Measurements from ENCODE around the gene CSF3R. TPM values are rescaled to one million over a fixed set of nuclear protein-coding genes. Genes with fewer than 3 reads are reported as not detected.

Gene CSF3R
- total RNA-seq, 2 donors from 2014 or later, result 3.4 to 9.3 TPM

GRCh38 chr1:36464605-36465393 lies 17.9 kb downstream of the CSF3R start:
- Histone ChIP-seq H3K27me3 (no peaks in the 10 kb centered on the region), H3K4me3 (peak overlapping the region; percentile 93 to 99), H3K36me3 (peaks cover 17% of the 10 kb centered on the region), H3K27ac (peak overlapping the region; percentile 92 to 96), H3K9me3 (no peaks in the 10 kb centered on the region), H3K4me1 (peaks cover 0 to 20% of the 10 kb centered on the region in 2 donors)
- TF ChIP-seq, protein P1, sequence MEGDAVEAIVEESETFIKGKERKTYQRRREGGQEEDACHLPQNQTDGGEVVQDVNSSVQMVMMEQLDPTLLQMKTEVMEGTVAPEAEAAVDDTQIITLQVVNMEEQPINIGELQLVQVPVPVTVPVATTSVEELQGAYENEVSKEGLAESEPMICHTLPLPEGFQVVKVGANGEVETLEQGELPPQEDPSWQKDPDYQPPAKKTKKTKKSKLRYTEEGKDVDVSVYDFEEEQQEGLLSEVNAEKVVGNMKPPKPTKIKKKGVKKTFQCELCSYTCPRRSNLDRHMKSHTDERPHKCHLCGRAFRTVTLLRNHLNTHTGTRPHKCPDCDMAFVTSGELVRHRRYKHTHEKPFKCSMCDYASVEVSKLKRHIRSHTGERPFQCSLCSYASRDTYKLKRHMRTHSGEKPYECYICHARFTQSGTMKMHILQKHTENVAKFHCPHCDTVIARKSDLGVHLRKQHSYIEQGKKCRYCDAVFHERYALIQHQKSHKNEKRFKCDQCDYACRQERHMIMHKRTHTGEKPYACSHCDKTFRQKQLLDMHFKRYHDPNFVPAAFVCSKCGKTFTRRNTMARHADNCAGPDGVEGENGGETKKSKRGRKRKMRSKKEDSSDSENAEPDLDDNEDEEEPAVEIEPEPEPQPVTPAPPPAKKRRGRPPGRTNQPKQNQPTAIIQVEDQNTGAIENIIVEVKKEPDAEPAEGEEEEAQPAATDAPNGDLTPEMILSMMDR (IDR thresholded peaks at IDR 0.05), result no peak
- no peak for DNase-seq (ENCODE audit: low spot score)

DNA sequence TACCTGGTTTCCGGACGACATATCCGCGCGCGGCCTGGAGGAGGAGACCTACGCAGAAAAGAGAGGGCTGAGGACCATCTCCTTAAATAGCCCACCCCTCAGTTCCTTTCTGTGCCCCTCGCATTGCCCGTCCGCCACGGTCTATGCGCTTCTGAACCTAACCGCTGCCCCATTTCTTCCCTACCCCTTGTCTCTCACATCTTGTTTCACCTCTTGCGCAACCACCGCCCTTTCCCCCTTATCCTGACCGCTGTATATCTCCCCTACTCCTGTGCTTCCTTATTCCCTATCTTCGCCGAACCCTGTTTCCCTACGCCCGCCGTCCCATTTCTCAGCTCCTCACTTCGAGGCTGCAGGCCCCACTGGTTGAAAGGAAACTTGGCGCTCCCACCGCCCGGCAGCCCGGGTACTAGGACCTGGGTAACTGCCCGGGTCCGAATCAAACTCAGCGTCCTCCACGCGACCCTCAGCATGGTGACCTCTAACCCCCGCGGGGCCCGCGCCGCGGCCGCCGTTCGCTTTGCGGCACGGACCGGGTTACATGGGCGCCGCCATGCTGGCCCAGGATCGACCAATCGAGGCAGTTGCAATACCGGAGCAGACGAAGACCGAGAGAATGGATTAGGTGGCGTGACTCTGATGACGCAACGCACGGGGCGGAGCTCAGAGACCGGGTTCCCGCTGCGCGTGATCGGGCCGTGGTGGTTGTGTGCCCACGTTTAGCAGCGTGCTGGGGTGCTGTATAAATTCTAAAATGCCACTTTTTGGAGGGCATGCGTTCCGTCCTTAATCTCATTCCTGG lies 18.7 kb downstream of the CSF3R start, which contains the start of gene MRPS15:
TSS of gene MRPS15 (minus strand) at position 582 of the 802 bp plus-strand sequence. CDS start at position 473, 109 bp downstream.
- Histone ChIP-seq H3K27me3 (no peaks in the 10 kb centered on the region), H3K9me3 (no peaks in the 10 kb centered on the region), H3K36me3 (peaks cover 23% of the 10 kb centered on the region), H3K4me1 (peaks cover 0 to 20% of the 10 kb centered on the region in 2 donors), H3K4me3 (peak within 1 kb of the TSS; percentile 93 to 99), H3K27ac (peak within 1 kb of the TSS; percentile 92 to 96)
- peak; percentile 97 for DNase-seq (ENCODE audit: low spot score)
- TF ChIP-seq, protein P1 (IDR thresholded peaks at IDR 0.05), result no peak

GRCh38 chr1:36463463-36463802 lies 19.3 kb downstream of the CSF3R start:
- no peaks in the 10 kb centered on the region for H3K9me3 ChIP-seq
- TF ChIP-seq, protein P1 (IDR thresholded peaks at IDR 0.05), result no peak
- H3K27me3 ChIP-seq, result no peaks in the 10 kb centered on the region
- peaks cover 28% of the 10 kb centered on the region for H3K36me3 ChIP-seq
- H3K27ac ChIP-seq, result peak overlapping the region in 1 of 2 donors; percentile 92
- peaks cover 0 to 20% of the 10 kb centered on the region in 2 donors for H3K4me1 ChIP-seq
- no peak for DNase-seq (ENCODE audit: low spot score)
- H3K4me3 ChIP-seq, result peak overlapping the region; percentile 93 to 99

DNA sequence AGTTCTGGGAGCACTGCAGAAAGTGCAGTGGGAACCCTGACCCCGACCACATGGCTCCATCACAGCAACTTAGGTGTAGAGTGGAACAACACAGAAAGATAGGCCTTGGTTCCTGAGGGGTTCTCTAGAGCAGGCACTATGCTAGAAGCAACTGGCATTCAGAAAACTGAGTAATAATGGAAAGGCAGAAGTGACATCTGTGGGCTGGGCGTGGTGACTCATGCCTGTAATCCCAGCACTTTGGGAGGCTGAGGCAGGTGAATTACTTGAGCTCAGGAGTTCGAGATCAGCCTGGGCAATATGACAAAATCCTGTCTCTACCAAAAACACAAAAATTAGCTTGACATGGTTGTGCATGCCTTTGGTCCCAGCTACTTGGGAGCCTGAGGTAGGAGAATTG lies 23.8 kb downstream of the CSF3R start:
- Histone ChIP-seq H3K4me3 (no peak overlapping the region), H3K9me3 (no peaks in the 10 kb centered on the region), H3K27me3 (no peaks in the 10 kb centered on the region), H3K36me3 (peaks cover 63% of the 10 kb centered on the region), H3K27ac (no peak overlapping the region), H3K4me1 (peaks cover 0 to 12% of the 10 kb centered on the region in 2 donors)
- TF ChIP-seq, protein P1 (IDR thresholded peaks at IDR 0.05), result no peak
- DNase-seq (ENCODE audit: low spot score), result no peak

DNA sequence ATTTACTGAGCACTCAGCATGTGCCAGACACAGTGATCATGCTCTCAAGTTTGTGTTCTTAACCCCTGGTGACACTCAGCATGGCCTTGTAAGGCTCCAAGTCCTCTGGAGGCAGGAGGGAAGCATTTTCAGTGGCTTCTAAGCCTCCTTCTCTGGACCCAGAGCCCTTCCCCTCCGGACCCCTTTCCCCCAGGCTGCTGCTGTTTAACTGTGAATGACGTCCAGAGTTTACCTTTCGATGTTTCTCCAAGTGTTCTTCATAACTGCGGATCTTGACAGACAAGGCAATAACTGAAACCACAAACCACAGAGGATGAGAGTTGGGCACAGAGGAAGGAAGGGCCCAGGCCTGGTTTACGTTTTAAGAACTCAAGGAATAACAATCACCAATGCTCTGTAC lies 25.0 kb downstream of the CSF3R start:
- DNase-seq (ENCODE audit: low spot score), result no peak
- Histone ChIP-seq H3K9me3 (no peaks in the 10 kb centered on the region), H3K27me3 (no peaks in the 10 kb centered on the region), H3K4me3 (no peak overlapping the region), H3K4me1 (peaks cover 0 to 2% of the 10 kb centered on the region in 2 donors), H3K36me3 (peaks cover 63% of the 10 kb centered on the region), H3K27ac (no peak overlapping the region)
- TF ChIP-seq, protein P1 (IDR thresholded peaks at IDR 0.05), result no peak

Data from right atrium auricular region (tissue), 2 donors.